K562 (cell line): ENCODE data around the gene LBH.

Experiments
- EZH2 ChIP-seq: IDR thresholded peaks from 2 replicates; pipeline ENCODE4 v1.6.1; 2012; ENCODE audit warnings: low read depth, mild to moderate bottlenecking, inconsistent platforms, low read length, borderline replicate concordance
- HDGF ChIP-seq: fragments of 450-650 bp; IDR thresholded peaks from 2 replicates; pipeline ENCODE4 v1.6.1; 2016
- KAT7 ChIP-seq: sonication (generic); formaldehyde crosslinking; IDR thresholded peaks from 2 replicates; pipeline ENCODE4 v1.8.0; 2022; ENCODE audit warnings: missing genetic modification reagents, mild to moderate bottlenecking, borderline replicate concordance
- RBM15 ChIP-seq: fragments of 200-400 bp; formaldehyde crosslinking; IDR thresholded peaks from 2 replicates; pipeline ENCODE4 v1.6.1; 2018; ENCODE audit warnings: mild to moderate bottlenecking, low read length, moderate library complexity; ENCODE audit not compliant: insufficient read depth
- RFX5 ChIP-seq: IDR thresholded peaks from 2 replicates; pipeline ENCODE4 v1.6.1; 2011; ENCODE audit warnings: low read depth, mild to moderate bottlenecking, improper control_type of control experiment, low read length
- TF ChIP-seq, protein P1 (sequence below), 3 experiments: IDR thresholded peaks in 2 of 3; conservative IDR thresholded peaks in 1 of 3; 2 replicates each; pipeline ENCODE4 v1.5.1; 2011 to 2012; ENCODE audit warnings: low read length in 3 of 3, mild to moderate bottlenecking in 3 of 3, control low read depth in 2 of 3, improper control_type of control experiment in 1 of 3, inconsistent platforms in 1 of 3, low read depth in 1 of 3, mixed read lengths in 1 of 3, moderate library complexity in 1 of 3; ENCODE audit not compliant: insufficient read depth in 2 of 3

DNA sequence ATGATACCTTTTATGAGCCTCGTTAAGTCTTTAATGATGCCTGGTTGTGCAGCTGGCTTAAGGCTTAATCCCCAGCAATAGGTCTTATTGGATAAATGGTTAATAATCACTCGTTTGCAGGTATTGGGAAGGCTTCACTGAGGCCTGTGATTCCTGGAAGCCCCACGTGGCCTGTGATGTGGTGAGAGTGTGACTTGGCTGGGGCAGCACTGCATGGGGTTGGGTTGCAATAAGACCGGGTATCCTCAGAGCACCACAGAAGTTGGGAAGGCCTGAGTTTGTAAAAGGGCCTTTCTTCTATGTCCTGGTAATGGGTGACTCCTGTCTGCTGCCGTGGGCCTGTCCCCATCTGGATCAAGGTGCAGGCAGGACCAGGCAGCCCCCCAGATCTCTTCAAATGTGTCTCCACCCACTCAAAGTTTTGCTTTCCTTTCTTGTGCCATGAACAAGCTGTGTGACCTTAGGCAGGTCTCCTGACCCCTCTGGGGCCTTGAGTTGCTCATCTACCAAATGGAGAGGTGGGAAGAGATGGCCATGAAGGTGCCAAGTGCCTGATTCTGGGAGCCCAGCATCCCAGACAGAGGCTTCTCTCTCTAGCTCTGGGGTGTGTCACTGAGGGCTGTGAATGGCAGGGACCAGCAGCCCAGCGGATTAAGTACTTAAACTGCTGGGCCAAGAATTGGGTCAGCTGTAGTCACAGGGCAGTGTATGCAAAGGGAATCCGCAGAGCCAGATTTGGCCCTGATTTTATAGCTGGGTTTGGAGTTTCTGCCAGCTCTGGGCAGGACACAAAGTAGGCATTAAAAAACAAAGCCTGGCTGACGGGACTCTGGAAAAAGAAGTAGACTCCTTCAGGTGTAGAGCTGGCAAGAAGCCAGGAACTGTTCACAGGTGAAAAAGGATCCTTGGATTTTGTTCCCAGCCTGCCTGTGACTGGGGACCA is 24.4 kb downstream of the LBH start:
- TF ChIP-seq HDGF (no peak), EZH2 (no peak), KAT7 (CRISPR knock-in tag) (no peak), RFX5 (no peak), RBM15 (no peak)
- TF ChIP-seq, protein P1, sequence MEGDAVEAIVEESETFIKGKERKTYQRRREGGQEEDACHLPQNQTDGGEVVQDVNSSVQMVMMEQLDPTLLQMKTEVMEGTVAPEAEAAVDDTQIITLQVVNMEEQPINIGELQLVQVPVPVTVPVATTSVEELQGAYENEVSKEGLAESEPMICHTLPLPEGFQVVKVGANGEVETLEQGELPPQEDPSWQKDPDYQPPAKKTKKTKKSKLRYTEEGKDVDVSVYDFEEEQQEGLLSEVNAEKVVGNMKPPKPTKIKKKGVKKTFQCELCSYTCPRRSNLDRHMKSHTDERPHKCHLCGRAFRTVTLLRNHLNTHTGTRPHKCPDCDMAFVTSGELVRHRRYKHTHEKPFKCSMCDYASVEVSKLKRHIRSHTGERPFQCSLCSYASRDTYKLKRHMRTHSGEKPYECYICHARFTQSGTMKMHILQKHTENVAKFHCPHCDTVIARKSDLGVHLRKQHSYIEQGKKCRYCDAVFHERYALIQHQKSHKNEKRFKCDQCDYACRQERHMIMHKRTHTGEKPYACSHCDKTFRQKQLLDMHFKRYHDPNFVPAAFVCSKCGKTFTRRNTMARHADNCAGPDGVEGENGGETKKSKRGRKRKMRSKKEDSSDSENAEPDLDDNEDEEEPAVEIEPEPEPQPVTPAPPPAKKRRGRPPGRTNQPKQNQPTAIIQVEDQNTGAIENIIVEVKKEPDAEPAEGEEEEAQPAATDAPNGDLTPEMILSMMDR (IDR thresholded peaks at IDR 0.05 in 2 of 3, conservative IDR thresholded peaks at IDR 0.05 in 1 of 3; ENCODE audit: insufficient read depth in 2 of 3, low read depth in 1 of 3, low read length in 3 of 3) = no peak
